Right atrium auricular region (tissue), 2 donors: ENCODE data around the gene DHCR7. TPM values are rescaled to one million over a fixed set of nuclear protein-coding genes. Genes with fewer than 3 reads are reported as not detected.

Experiments
- DNase-seq: peaks from one replicate; pipeline ENCODE4 v3.0.0-alpha.2; 2019; ENCODE audit warnings: low spot score
- H3K27ac ChIP-seq, 2 donors: fragments of 200-600 bp; sonication (generic); 1 replicate in 1 of 2; 2 replicates in 1 of 2; pipeline ENCODE4 v1.5.1; 2016 to 2019
- H3K27me3 ChIP-seq, 2 donors: fragments of 200-600 bp; sonication (generic); one replicate each; pipeline versions ENCODE4 v1.5.1 to v1.6.0; 2017 to 2019
- H3K36me3 ChIP-seq: fragments of 200-600 bp; sonication (generic); one replicate; pipeline ENCODE4 v1.5.1; 2016
- H3K4me1 ChIP-seq, 2 donors: fragments of 200-600 bp; sonication (generic); one replicate each; pipeline versions ENCODE4 v1.5.1 to v1.6.0; 2017 to 2019
- H3K4me3 ChIP-seq, 2 donors: fragments of 200-600 bp; sonication (generic); 1 replicate in 1 of 2; 2 replicates in 1 of 2; pipeline ENCODE4 v1.5.1; 2017 to 2019; ENCODE audit warnings: mild to moderate bottlenecking in 1 of 2, moderate library complexity in 1 of 2
- H3K9me3 ChIP-seq, 2 donors: fragments of 200-600 bp; sonication (generic); one replicate each; pipeline ENCODE4 v1.5.1; 2019
- total RNA-seq, 2 donors: library from RNA; depleted of rRNA; stranded (reverse); fragments of >200 nt; gene quantifications; one replicate each; pipeline ENCODE4 v1.1.0, GENCODE V29; 2016
- TF ChIP-seq, protein P1 (sequence below), 2 donors: fragments of 200-600 bp; sonication (generic); IDR thresholded peaks; one replicate each; pipeline ENCODE4 v1.5.1; 2019; ENCODE audit warnings: antibody characterized with exemption in 2 of 2

DHCR7 gene
- total RNA-seq, 2 donors from 2014 or later, result 26.8 to 37.6 TPM

DNA sequence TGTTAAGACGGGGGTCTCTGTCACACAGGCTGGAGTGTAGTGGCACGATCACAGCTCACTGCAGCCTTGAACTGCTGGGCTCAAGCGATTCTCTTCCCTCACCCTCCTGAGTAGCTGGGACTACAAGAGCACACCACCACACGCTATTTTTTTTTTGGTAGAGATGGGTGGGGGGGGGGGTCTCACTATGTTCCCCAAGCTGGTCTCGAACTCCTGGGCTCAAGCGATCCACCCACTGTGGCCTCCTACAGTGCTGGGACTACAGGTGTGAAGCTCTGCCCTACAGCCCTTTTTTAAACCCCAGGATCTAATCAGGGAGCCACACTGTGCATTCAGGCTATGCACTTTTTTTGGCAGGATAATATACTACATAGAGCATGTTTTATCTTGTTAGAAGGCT, 1.4 kb upstream of the DHCR7 start:
- H3K27ac ChIP-seq, result peak overlapping the region; percentile 82 to 87
- H3K36me3 ChIP-seq, result peaks cover 2% of the 10 kb centered on the region
- H3K4me3 ChIP-seq, result peak overlapping the region in 1 of 2 donors; percentile 63
- no peaks in the 10 kb centered on the region for H3K9me3 ChIP-seq
- H3K27me3 ChIP-seq, result no peaks in the 10 kb centered on the region
- H3K4me1 ChIP-seq, result peaks cover 0 to 39% of the 10 kb centered on the region in 2 donors
- no peak for DNase-seq
- TF ChIP-seq, protein P1, sequence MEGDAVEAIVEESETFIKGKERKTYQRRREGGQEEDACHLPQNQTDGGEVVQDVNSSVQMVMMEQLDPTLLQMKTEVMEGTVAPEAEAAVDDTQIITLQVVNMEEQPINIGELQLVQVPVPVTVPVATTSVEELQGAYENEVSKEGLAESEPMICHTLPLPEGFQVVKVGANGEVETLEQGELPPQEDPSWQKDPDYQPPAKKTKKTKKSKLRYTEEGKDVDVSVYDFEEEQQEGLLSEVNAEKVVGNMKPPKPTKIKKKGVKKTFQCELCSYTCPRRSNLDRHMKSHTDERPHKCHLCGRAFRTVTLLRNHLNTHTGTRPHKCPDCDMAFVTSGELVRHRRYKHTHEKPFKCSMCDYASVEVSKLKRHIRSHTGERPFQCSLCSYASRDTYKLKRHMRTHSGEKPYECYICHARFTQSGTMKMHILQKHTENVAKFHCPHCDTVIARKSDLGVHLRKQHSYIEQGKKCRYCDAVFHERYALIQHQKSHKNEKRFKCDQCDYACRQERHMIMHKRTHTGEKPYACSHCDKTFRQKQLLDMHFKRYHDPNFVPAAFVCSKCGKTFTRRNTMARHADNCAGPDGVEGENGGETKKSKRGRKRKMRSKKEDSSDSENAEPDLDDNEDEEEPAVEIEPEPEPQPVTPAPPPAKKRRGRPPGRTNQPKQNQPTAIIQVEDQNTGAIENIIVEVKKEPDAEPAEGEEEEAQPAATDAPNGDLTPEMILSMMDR (IDR thresholded peaks at IDR 0.05), result no peak

DNA sequence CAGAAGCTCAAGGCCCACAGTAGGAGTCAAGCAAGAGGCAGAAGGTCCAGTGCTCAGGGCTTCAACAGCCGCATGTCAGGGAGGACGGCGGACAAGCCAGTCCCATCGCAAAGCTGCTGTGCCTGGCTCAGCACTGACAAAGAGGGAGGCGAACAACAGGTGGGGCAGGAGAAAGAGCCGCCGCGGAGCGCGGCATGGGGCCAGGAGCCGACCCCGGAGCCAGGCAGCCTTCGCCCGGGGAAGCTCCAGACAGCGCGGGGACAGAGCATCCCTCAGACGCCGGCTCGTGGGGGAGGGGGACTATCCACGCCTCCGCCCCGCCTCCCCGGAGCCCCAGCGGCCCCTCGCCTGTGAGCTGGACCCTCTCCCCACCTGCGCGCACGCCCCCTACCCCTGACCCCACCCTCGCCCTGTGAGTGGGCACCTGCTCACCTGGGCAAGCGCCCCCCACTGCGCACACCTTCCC, 369 bp downstream of the DHCR7 start:
- H3K27ac ChIP-seq, result peak overlapping the region; percentile 82 to 87
- peaks cover 0 to 30% of the 10 kb centered on the region in 2 donors for H3K4me1 ChIP-seq
- H3K4me3 ChIP-seq, result peak overlapping the region; percentile 63 to 77
- H3K27me3 ChIP-seq, result no peaks in the 10 kb centered on the region
- DNase-seq, result no peak
- peaks cover 15% of the 10 kb centered on the region for H3K36me3 ChIP-seq
- no peaks in the 10 kb centered on the region for H3K9me3 ChIP-seq
- TF ChIP-seq, protein P1 (IDR thresholded peaks at IDR 0.05), result no peak

DNA sequence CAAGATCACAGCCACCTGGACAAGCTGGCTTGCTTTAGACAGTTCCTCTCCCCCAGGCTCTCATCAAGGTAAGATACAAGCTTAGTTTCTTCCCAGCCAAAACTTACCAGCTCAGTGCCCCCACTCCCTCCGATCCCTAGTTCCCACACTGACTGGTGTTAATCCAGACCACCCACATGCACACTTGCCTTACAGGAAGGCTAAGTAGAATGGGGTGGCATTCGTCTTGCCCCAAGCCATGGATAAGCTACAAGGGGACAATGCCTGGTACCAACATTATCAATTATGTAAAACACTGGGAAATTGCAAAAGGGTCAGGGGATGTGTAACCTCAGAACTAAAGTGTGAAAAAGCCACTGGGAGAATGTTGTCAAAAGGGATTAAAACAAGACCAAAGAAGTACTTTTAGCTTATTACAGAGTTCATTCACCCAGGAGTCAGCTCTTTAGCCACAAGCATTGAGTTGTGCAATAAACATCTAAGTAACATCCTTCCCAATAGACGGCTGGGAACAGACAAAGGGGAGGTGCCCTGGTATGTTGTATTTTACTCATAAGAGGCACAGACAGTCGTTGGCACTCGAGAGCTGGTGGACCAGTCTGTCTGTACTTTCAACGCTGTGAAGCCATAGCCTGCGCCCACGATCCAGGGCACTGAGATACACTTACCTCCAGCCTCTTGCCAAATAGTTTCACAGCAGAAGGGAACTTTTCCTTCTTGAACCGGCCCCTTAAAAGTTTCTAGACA, 1.1 kb downstream of the DHCR7 start:
- peak; percentile 74 for DNase-seq
- Histone ChIP-seq H3K4me3 (peak overlapping the region in 1 of 2 donors; percentile 63), H3K27ac (peak overlapping the region; percentile 82 to 87)

DNA sequence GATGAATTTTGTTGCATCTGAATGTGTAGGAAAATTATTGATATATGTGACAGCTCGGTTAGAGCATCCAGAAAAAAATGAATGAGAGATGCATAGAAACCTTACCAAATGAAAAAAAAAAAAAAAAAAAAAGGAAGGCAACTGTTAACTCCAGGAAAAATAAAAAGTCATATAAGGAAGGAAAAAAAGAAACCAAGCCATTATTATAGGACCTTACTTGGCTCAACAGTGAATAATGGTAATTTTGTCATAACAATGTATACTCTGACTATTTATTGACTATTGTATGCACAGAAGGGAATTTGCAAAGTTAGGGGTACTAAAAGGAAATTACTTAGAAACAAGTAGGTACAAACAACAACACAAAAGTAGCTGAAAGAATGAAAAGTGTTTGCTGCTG, 2.0 kb downstream of the DHCR7 start:
- Histone ChIP-seq H3K4me3 (no peak overlapping the region), H3K9me3 (no peaks in the 10 kb centered on the region), H3K36me3 (peaks cover 27% of the 10 kb centered on the region), H3K4me1 (peaks cover 0 to 21% of the 10 kb centered on the region in 2 donors), H3K27ac (no peak overlapping the region), H3K27me3 (no peaks in the 10 kb centered on the region)
- TF ChIP-seq, protein P1 (IDR thresholded peaks at IDR 0.05), result no peak
- no peak for DNase-seq

More for the DNA sequence above, 1.1 kb downstream of the DHCR7 start:
- Histone ChIP-seq H3K27me3 (no peaks in the 10 kb centered on the region), H3K36me3 (peaks cover 18% of the 10 kb centered on the region), H3K4me1 (peaks cover 0 to 25% of the 10 kb centered on the region in 2 donors), H3K9me3 (no peaks in the 10 kb centered on the region)
- TF ChIP-seq, protein P1 (IDR thresholded peaks at IDR 0.05), result no peak

DNA sequence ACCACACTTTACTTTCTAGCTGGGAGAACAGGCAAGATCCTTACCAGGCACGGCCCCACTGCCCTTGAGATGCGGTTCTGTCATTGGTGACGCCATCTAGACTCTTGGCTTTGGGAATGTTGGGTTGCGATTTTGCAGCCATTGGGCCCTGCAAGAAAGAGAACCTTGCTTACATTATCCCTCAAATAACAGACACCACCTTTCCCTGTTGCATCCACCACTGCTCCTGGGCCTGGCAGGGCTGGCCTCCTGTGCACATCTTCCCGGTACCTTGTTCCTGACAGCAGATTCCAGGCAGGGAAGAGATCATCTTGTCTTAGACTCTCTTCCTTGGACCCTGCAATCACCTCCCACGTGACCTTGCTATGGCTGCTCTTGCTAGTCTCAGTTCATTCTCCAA, 3.4 kb downstream of the DHCR7 start:
- no peak for DNase-seq
- Histone ChIP-seq H3K27me3 (no peaks in the 10 kb centered on the region), H3K9me3 (no peaks in the 10 kb centered on the region), H3K36me3 (peaks cover 39% of the 10 kb centered on the region), H3K27ac (no peak overlapping the region), H3K4me3 (no peak overlapping the region), H3K4me1 (peaks cover 0 to 21% of the 10 kb centered on the region in 2 donors)
- TF ChIP-seq, protein P1 (IDR thresholded peaks at IDR 0.05), result no peak
